HG03039 (cell line): Measurements from ENCODE around the gene GHSR.
"Not testable (repeated sequence)": the region's sequence is repeated elsewhere in the genome, so short reads cannot be mapped to it uniquely, and the experiment has no call there.

Experiments used
- ATAC-seq: cut with Tn5 transposase; IDR thresholded peaks from one replicate; pipeline ENCODE4 v1.9.1; 2021; ENCODE audit warnings: mild to moderate bottlenecking, moderate library complexity; ENCODE audit not compliant: unreplicated experiment

The GHSR gene

DNA sequence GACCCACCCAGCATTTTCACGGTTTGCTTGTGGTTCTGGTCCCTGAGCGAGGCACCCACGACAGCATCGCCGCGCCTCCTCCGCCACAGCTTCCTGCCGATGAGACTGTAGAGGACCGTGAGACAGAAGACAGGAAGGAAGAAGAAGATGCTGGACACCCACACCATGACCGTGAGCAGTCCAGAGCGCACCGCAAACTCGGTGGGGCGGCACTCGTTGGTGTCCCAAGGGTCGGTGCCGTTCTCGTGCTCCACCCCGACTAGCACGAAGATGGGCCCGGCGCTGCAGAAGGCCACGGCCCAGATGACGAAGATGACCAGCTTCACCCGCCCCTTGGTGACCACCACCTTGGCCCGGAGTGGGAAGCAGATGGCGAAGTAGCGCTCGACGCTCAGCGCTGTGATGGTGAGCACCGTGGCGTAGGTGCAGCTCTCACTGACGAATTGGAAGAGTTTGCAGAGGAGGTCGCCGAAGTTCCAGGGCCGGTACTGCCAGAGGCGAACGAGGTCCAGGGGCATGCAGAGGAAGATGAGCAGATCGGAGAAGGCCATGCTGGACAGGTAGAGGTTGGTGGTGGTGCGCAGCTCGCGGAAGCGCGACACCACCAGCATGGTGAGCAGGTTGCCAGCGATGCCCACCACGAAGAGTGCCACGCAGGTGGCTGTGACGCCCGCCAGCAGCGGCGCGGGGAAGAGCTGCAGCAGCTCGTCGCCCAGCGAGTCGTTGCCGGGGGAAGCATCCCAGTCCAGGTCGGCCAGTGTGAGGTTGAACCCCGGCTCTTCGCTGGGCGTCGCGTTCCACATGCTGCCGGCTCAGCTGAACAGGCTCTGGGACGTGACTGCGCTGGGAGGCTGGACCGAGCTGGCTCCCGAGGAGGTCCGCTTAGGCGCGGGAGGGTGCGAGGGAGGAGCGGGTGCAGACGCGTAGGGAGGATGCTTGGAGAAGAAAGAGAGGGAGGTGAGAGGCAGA lies at the start of gene GHSR:
GHSR (minus strand) TSS at position 846 of the 969 bp plus-strand sequence; CDS start at position 803, 43 bp downstream.
- ATAC-seq: no peak

DNA sequence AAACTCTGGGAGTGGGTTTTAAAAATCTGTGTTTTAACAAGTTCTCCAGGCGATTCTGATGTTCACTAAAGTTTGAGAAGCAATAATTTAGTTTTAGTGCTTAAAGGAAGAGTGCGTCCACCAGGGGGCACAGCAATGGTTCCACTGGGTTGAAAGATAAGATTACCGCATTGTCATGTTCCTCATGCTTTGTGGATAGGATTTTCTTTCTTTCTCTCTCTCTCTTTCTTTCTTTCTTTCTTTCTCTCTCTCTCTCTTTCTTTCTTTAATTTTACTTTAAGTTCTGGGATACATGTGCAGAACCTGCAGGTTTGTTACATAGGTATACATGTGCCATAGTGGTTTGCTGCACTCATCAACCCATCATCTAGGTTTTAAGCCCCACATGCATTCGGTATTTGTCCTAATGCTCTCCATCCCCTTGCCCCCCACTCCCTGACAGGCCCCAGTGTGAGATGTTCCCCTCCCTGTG lies 42.0 kb upstream of the GHSR start:
- not testable (repeated sequence) for ATAC-seq

- no peak for ATAC-seq
Measured at GRCh38 chr3:172478116-172478515, 29.9 kb upstream of the GHSR start.

DNA sequence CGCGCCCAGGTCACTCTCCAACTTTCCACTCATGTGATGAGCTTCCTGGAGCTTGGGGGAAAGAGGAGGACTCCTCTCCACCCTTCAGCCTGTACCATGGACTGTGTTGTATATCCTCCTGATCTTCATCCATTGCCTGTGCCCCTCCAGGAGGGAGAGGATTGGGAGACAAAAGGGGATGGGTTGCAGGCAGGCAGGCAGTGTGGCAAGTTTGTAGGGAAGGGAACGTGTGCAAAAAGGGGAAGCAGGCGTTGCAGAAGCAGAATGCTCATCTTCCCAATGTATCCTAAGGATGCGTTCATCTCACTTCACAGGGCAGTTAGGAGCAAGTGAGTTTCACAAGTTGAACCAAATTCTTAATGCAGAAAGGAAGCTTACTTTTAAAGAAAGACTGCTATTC lies 28.1 kb upstream of the GHSR start:
- no peak for ATAC-seq

DNA sequence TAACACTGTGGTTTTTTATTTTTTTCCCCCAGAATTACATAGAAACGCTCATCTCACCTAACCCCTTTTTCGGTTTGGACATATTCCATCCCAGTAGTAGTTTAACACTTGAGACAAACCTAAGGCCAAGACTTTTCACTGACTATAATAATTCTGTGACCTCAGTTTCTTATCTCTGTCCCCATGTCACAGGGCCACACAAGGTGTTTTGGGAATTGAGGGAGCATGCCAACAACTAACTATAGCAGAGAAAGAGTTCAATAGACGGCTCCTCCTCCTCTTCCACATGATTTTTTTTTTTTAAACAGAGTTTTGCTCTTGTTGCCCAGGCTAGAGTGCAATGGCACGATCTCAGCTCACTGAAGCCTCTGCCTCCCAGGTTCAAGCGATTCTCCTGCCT lies 27.4 kb upstream of the GHSR start:
- ATAC-seq: no peak

GRCh38 chr3:172471903-172472302 lies 23.6 kb upstream of the GHSR start:
- no peak for ATAC-seq

- ATAC-seq: no peak
Measured at GRCh38 chr3:172470588-172470987, 22.3 kb upstream of the GHSR start.

DNA sequence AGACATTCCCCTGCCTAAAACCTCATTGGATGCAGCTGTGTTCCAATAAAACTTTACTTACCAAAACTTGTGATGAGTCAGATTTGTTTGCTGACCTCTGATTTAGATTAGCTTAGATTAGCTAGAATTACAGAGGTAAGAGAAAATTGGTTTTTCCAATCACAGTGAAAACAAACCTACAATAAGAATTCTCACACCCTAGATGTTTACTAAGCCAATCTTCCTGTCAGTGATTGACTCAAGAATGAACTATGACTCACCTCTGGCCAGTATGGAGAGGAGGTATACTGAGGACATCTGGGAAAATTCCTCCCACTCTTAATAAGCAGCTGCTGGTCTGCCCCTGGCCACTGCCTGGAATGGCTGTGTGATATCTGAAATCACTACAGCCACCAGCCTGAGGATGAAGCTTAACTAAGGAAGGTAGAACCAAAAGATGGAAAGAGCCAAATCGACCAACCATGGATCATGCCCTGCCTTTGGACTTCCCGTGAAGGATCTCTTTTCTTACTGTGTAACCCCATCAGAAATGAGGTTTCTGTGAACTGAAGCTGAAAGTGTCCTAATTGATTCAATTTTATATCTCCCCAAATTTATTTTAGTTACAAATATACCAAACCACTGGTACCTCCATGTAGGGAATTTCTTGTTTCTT lies 19.0 kb upstream of the GHSR start:
- no peak for ATAC-seq

DNA sequence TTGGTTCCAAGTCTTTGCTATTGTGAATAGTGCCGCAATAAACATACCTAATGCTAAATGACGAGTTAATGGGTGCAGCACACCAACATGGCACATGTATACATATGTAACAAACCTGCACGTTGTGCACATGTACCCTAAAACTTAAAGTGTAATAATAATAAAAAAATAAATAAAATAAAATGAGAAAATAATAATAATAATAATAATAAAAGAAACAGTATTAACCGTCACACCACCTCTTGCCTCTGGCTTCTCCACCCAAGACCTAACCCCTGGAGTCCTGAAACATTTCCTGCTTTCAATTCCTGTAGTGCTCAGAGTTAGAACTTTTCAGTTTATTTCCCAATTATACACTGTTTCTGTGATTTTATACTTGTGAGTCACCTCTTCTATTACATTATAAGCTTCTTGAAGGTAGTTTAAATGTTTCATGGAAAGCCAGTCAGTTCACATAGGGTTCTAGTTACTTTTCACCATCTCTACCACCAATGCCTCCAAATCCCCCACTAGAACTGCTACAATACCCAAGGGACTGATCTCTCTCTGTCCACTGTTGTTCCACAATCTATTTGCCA lies 18.4 kb upstream of the GHSR start:
- ATAC-seq: no peak

- ATAC-seq: no peak
Measured at GRCh38 chr3:172465281-172465680, 17.0 kb upstream of the GHSR start.

DNA sequence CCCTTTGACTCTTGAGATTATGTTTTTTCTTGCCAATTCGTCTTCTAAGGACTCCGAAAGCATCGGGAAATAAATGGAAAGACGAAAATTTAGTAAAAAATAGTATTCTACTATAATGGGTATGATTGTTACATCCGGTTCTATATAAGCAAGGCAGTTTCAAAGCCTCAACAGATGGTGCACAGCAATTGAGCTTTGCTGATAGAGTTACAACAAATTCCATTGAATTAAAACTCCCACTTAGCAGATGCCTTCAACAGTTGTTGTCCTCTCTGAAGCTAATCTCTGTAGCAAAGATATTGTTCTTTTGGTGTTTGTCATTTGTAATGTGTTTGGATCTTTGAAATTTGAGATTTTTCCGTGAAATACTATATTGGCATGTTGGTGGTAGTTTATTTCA lies 16.1 kb upstream of the GHSR start:
- ATAC-seq: no peak

DNA sequence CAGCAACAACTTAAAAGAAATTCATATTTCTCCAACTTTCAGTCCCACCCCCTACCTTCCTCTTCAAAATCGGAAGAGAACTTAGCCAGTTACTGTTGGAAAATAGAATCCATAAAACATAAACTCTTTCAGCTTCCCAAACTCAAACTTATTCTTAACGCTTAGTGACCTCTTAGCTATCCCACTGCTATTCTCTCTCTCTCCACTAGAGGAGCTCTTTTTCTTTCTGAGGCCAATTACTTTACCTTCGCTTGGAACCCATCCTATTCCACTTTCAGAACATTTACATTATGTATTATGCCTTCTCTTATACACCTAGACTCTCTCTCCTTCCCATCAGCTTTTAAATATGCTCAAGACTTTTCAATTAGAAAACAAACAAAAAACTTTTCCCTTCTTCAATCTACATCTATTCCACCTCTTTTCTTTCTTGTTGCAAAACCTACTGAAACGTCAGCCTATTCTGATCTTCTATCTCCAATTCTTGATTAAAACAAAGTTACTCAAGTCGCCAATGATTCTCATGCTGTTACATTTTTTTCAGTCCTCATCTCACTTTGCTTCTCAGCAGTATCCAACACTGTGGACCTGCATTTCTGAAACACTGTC lies 13.4 kb upstream of the GHSR start:
- no peak for ATAC-seq

GRCh38 chr3:172456404-172456803 lies 8.1 kb upstream of the GHSR start:
- ATAC-seq: no peak

GRCh38 chr3:172454180-172454579 lies 5.9 kb upstream of the GHSR start:
- ATAC-seq: no peak

- no peak for ATAC-seq
Measured at GRCh38 chr3:172449466-172450149, 1.4 kb upstream of the GHSR start.

DNA sequence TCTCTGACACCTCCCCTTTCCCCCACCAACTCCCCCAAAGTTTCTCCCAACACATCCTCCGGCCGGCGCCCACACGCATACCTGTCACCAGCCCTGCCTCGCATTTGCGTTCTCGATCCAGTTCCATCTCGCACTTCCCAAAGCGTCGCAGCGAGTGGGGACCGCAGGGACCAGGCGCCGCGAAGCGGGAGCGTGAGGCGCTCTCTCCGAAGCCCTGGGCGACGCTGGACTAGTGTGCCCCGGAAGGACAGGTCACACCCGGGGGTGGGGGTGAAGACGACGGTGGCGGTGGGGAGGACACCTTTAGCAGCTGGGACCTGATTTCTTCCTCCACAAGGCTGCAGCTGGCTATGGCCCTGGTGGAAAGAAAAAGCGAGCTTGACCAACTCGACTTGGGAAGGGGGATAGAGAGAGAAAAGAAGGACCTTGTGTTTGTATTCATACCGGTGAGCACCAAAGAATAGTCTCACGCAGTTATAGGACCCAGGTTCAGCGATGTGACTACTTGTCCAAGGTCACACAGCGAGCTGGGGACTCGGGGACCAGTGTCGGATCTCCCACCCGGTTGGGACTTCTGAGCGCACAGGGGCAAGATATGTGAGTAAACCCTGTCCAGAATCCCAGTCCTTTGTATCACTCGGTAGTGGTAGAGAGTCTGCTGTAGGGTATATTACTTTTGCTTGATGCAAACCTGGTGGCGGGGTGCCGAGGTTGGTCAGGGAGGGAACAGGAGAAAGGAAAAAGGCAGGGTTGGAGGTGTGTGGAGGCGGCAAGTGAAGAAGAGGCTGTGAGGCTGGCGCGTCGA lies 607 bp upstream of the GHSR start:
- ATAC-seq: no peak

DNA sequence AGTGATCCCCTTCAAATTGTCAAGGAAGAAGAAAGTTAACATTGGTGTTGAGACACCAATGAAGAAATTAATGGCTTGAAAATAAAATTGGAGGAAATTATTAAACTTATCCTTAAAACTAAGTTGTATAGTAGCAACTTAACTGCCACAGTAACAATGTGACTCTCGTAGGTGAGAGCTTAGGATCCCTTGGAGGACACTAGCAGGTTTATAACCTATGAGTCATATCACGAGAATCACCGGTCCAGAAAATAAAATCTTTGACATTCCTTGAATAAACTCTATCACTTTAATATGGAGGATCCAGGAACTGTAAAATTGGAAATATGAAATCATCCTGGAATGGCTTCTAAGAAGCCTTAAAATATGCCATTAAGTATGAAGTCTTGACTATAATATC lies 2.1 kb downstream of the GHSR start:
- no peak for ATAC-seq

- no peak for ATAC-seq
Measured at GRCh38 chr3:172444821-172445220, 3.4 kb downstream of the GHSR start.

GRCh38 chr3:172442606-172443005 lies 5.7 kb downstream of the GHSR start:
- ATAC-seq: no peak

GRCh38 chr3:172441581-172441980 lies 6.7 kb downstream of the GHSR start:
- no peak for ATAC-seq
